GM19455 (cell line): ENCODE results near the gene IL23A.
"Not testable (repeated sequence)": the region's sequence is repeated elsewhere in the genome, so short reads cannot be mapped to it uniquely, and the experiment has no call there.

ENCODE experiments used
- ATAC-seq: cut with Tn5 transposase; IDR thresholded peaks from one replicate; pipeline ENCODE4 v1.9.1; 2021; ENCODE audit not compliant: unreplicated experiment

The IL23A gene

GRCh38 chr12:56324206-56324605 lies 14.5 kb upstream of the IL23A start:
- no peak for ATAC-seq

GRCh38 chr12:56326126-56326525 lies 12.6 kb upstream of the IL23A start:
- ATAC-seq: no peak

- no peak for ATAC-seq
Measured at GRCh38 chr12:56326533-56326932, 12.2 kb upstream of the IL23A start.

- no peak for ATAC-seq
Measured at GRCh38 chr12:56330936-56331490, 7.7 kb upstream of the IL23A start.

- ATAC-seq: no peak
Measured at GRCh38 chr12:56332512-56333196, 6.0 kb upstream of the IL23A start.

- ATAC-seq: no peak
Measured at GRCh38 chr12:56333197-56333678, 5.4 kb upstream of the IL23A start.

GRCh38 chr12:56333679-56334489 lies 4.8 kb upstream of the IL23A start, which contains the start of gene PAN2:
PAN2 (minus strand) TSS chr12:56334000; CDS start chr12:56333094, 906 bp downstream.
- ATAC-seq: peak; percentile 88

GRCh38 chr12:56334490-56334793 lies 4.2 kb upstream of the IL23A start:
- no peak for ATAC-seq

GRCh38 chr12:56335527-56335926 lies 3.2 kb upstream of the IL23A start:
- not testable (repeated sequence) for ATAC-seq

GRCh38 chr12:56336361-56337167 lies 2.1 kb upstream of the IL23A start:
- no peak for ATAC-seq

GRCh38 chr12:56337753-56338251 lies 882 bp upstream of the IL23A start:
- ATAC-seq: no peak

- ATAC-seq: no peak
Measured at GRCh38 chr12:56339158-56339422, 406 bp downstream of the IL23A start.

- no peak for ATAC-seq
Measured at GRCh38 chr12:56341616-56342015, 2.9 kb downstream of the IL23A start.

- ATAC-seq: not testable (repeated sequence)
Measured at GRCh38 chr12:56342290-56342689, 3.6 kb downstream of the IL23A start.

- ATAC-seq: no peak
Measured at GRCh38 chr12:56346675-56347074, 8.0 kb downstream of the IL23A start.

GRCh38 chr12:56347255-56347654 lies 8.6 kb downstream of the IL23A start:
- not testable (repeated sequence) for ATAC-seq

GRCh38 chr12:56348776-56349175 lies 10.1 kb downstream of the IL23A start:
- no peak for ATAC-seq

GRCh38 chr12:56350662-56351061 lies 12.0 kb downstream of the IL23A start:
- no peak for ATAC-seq

- ATAC-seq: no peak
Measured at GRCh38 chr12:56351325-56351724, 12.6 kb downstream of the IL23A start.

- no peak for ATAC-seq
Measured at GRCh38 chr12:56358836-56359532, 20.3 kb downstream of the IL23A start.
